Choroid plexus epithelial cell (primary cell): ENCODE data around the gene ZCCHC14.
"Not testable (repeated sequence)": the region's sequence is repeated elsewhere in the genome, so short reads cannot be mapped to it uniquely, and the experiment has no call there.

Experiments used
- DNase-seq: peaks from one replicate; pipeline ENCODE4 v3.0.0-alpha.2; 2010; ENCODE audit warnings: low read depth
- H3K4me3 ChIP-seq: 2 replicates; pipeline ENCODE4 v1.5.1; 2011; ENCODE audit warnings: low read depth, mild to moderate bottlenecking, control low read depth, low read length, moderate library complexity
- CTCF ChIP-seq: conservative IDR thresholded peaks from 2 replicates; pipeline ENCODE4 v1.5.1; 2011; ENCODE audit warnings: low read depth, mild to moderate bottlenecking, control low read depth, inconsistent platforms, low read length, moderate library complexity

Gene ZCCHC14

GRCh38 chr16:87491522-87492290 is 1.1 kb downstream of the ZCCHC14 start:
- peak; percentile 49 for DNase-seq
- TF ChIP-seq CTCF = no peak
- H3K4me3 ChIP-seq = peak overlapping the region; percentile 55

- H3K4me3 ChIP-seq = peak overlapping the region; percentile 55
- DNase-seq = not testable (repeated sequence)
Measured at GRCh38 chr16:87490799-87491521, 1.9 kb downstream of the ZCCHC14 start.

- peak overlapping the region; percentile 55 for H3K4me3 ChIP-seq
- TF ChIP-seq CTCF = no peak
- peak; percentile 12 for DNase-seq
Measured at GRCh38 chr16:87490096-87490798, 2.6 kb downstream of the ZCCHC14 start.

GRCh38 chr16:87489434-87490045 is 3.3 kb downstream of the ZCCHC14 start:
- no peak for TF ChIP-seq CTCF
- no peak for DNase-seq
- H3K4me3 ChIP-seq = peak overlapping the region; percentile 55

- H3K4me3 ChIP-seq, DNase-seq: not testable (repeated sequence)
Measured at GRCh38 chr16:87488960-87489359, 3.9 kb downstream of the ZCCHC14 start.

- no peak overlapping the region for H3K4me3 ChIP-seq
- no peak for DNase-seq
- no peak for TF ChIP-seq CTCF
Measured at GRCh38 chr16:87487361-87487924, 5.4 kb downstream of the ZCCHC14 start.

GRCh38 chr16:87486713-87487247 is 6.0 kb downstream of the ZCCHC14 start:
- H3K4me3 ChIP-seq = no peak overlapping the region
- no peak for DNase-seq
- no peak for TF ChIP-seq CTCF
